Neural cell (in vitro differentiated cells): ENCODE measurements around the gene INSR. TPM values are rescaled to one million over a fixed set of nuclear protein-coding genes. Genes with fewer than 3 reads are reported as not detected.

Experiments used
- H2AFZ ChIP-seq: fragments of 200-600, 300-800 bp; sonication (generic), shearing (Covaris generic); 2 replicates; pipeline ENCODE4 v1.6.0; 2014; ENCODE audit warnings: low read depth, mild to moderate bottlenecking, antibody characterized with exemption, low read length, moderate library complexity
- H3F3A ChIP-seq: fragments of 200-600 bp; shearing (Covaris generic); 2 replicates; pipeline ENCODE4 v1.6.1; 2016; ENCODE audit warnings: mild to moderate bottlenecking, moderate library complexity, mixed read lengths, antibody characterized with exemption, low read length; ENCODE audit not compliant: insufficient read depth, poor library complexity, severe bottlenecking
- H3K27ac ChIP-seq: fragments of 200-600, 300-800 bp; sonication (generic), shearing (Covaris generic); 2 replicates; pipeline ENCODE4 v1.5.1; 2014; ENCODE audit warnings: mild to moderate bottlenecking, low read length, moderate library complexity
- H3K27me3 ChIP-seq: fragments of 300-800, 200-600 bp; sonication (generic), shearing (Covaris generic); 2 replicates; pipeline ENCODE4 v1.6.0; 2014; ENCODE audit warnings: mild to moderate bottlenecking, low read depth, low read length, moderate library complexity; ENCODE audit not compliant: insufficient read depth
- H3K36me3 ChIP-seq: fragments of 300-800, 200-600 bp; sonication (generic), shearing (Covaris generic); 2 replicates; pipeline ENCODE4 v1.5.1; 2014; ENCODE audit warnings: mild to moderate bottlenecking, antibody characterized with exemption, low read length, moderate library complexity; ENCODE audit not compliant: insufficient read depth
- H3K4me2 ChIP-seq: fragments of 300-800, 200-600 bp; sonication (generic), shearing (Covaris generic); 2 replicates; pipeline ENCODE4 v1.6.0; 2014; ENCODE audit warnings: mild to moderate bottlenecking, low read length
- H3K4me3 ChIP-seq: fragments of 300-800, 200-600 bp; sonication (generic), shearing (Covaris generic); 2 replicates; pipeline ENCODE4 v1.5.1; 2014; ENCODE audit warnings: mild to moderate bottlenecking, low read length, moderate library complexity
- H3K79me2 ChIP-seq: fragments of 200-600 bp; shearing (Covaris generic); replicated peaks from 2 replicates; pipeline ENCODE4 v1.6.0; 2014; ENCODE audit warnings: mild to moderate bottlenecking, low read length, moderate library complexity; ENCODE audit not compliant: insufficient read depth
- H3K9ac ChIP-seq: fragments of 300-800, 200-600 bp; sonication (generic), shearing (Covaris generic); 2 replicates; pipeline ENCODE4 v1.6.1; 2016; ENCODE audit warnings: mild to moderate bottlenecking, low read length, mixed read lengths
- H3K9me2 ChIP-seq: fragments of 200-600 bp; shearing (Covaris generic); 2 replicates; pipeline ENCODE4 v1.6.1; 2016; ENCODE audit warnings: mild to moderate bottlenecking, low read length, mixed read lengths; ENCODE audit not compliant: insufficient read depth
- H3K9me3 ChIP-seq: fragments of 200-600, 300-800 bp; sonication (generic), shearing (Covaris generic); 2 replicates; pipeline ENCODE4 v1.6.1; 2016; ENCODE audit warnings: mild to moderate bottlenecking, mixed run types, low read length, moderate library complexity, mixed read lengths
- H4K20me1 ChIP-seq: fragments of 200-600 bp; shearing (Covaris generic); 2 replicates; pipeline ENCODE4 v1.6.1; 2016; ENCODE audit warnings: mild to moderate bottlenecking, mixed run types; ENCODE audit not compliant: insufficient read depth
- CTCF ChIP-seq: fragments of 450-650 bp; IDR thresholded peaks from 2 replicates; pipeline ENCODE4 v1.5.1; 2014; ENCODE audit warnings: antibody characterized with exemption, mild to moderate bottlenecking, moderate library complexity; ENCODE audit not compliant: poor library complexity, severe bottlenecking
- EP300 ChIP-seq: fragments of 450-650 bp; conservative IDR thresholded peaks from 2 replicates; pipeline ENCODE4 v1.6.1; 2014; ENCODE audit warnings: antibody characterized with exemption, mild to moderate bottlenecking, moderate library complexity; ENCODE audit not compliant: poor library complexity, severe bottlenecking
- EZH2 ChIP-seq: fragments of 200-600, 300-800 bp; shearing (Covaris generic), sonication (generic); IDR thresholded peaks from 2 replicates; pipeline ENCODE4 v1.6.1; 2014; ENCODE audit warnings: antibody characterized with exemption, low read length, borderline replicate concordance, mild to moderate bottlenecking; ENCODE audit not compliant: insufficient read depth, poor library complexity, severe bottlenecking
- MXI1 ChIP-seq: fragments of 450-650 bp; conservative IDR thresholded peaks from 2 replicates; pipeline ENCODE4 v1.6.1; 2014; ENCODE audit warnings: antibody characterized with exemption, mild to moderate bottlenecking; ENCODE audit not compliant: poor library complexity, severe bottlenecking
- POLR2AphosphoS5 ChIP-seq: IDR thresholded peaks from 2 replicates; pipeline ENCODE4 v1.6.1; 2012
- RAD21 ChIP-seq: fragments of 450-650 bp; conservative IDR thresholded peaks from 2 replicates; pipeline ENCODE4 v1.6.1; 2014; ENCODE audit warnings: antibody characterized with exemption, mild to moderate bottlenecking, moderate library complexity
- TAF1 ChIP-seq: IDR thresholded peaks from 2 replicates; pipeline ENCODE4 v1.6.1; 2012; ENCODE audit warnings: low read depth
- polyA minus RNA-seq: library from RNA; depleted of rRNA, polyadenylated mRNA; stranded (reverse); fragments of >200 nt; gene quantifications from 2 replicates; pipeline ENCODE4 v1.2.3, GENCODE V29; 2014
- polyA plus RNA-seq: library from polyadenylated mRNA; depleted of rRNA; stranded (reverse); fragments of >200 nt; gene quantifications from 2 replicates; pipeline ENCODE4 v1.2.3, GENCODE V29; 2014
- TF ChIP-seq, protein P1 (sequence below): IDR thresholded peaks from 2 replicates; pipeline ENCODE4 v1.6.1; 2012; ENCODE audit warnings: borderline replicate concordance

INSR gene
- 16.0 and 19.6 TPM in 2 replicates for polyA plus RNA-seq
- polyA minus RNA-seq, result 84.3 and 95.7 TPM in 2 replicates

DNA sequence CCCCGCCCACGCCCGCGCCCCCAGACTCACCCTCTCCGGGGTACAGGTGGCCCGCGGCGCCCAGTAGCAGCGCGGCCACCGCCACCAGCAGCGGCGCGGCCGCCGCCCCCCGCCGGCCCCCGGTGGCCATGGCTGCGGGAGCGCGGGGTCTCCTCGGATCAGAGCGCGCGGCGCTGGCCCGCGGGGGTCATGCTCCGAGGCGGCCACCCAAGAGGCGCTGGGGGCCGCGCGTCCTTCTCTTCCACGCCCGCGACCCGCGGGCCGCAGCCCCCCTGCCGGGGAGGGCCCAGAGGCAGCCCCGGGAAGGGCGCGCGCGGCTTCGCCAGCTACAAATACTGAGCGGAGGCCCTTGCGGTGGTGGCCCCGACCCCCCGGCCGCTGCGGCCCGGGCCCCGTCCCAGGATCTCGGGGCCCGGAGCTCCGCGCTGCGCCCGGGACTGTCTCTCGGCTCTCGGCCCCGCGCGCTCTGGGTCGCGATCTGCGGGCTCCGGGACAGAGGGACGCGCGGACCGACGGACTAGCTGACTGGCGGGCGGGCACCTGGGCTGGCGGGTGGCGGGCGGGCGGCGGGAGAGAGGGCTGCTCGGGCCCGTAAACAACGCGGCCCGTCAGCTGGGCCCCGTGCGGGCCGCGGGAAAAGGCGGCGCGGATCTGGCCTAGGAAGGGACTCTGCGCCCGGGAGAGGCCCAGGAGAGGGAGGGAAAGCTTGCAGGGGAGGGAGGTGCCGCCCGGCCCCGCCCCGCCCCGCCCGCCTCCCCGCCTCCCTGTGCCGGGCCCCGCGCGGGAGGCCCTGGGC is at the start of gene INSR:
Gene INSR, minus strand, starts transcription at position 653 of the 796 bp plus-strand sequence. Its CDS starts 523 bp downstream, at position 130.
- Histone ChIP-seq H3K9me2 (no peaks in the 10 kb centered on the region), H3K27ac (peak within 1 kb of the TSS; percentile 62), H4K20me1 (no peaks in the 10 kb centered on the region), H3K27me3 (no peaks in the 10 kb centered on the region), H3K4me2 (peak within 1 kb of the TSS; percentile 54), H3K4me3 (peak within 1 kb of the TSS; percentile 92), H3F3A (no peaks in the 10 kb centered on the region), H2AFZ (peak within 1 kb of the TSS; percentile 73), H3K9me3 (no peaks in the 10 kb centered on the region), H3K9ac (peak within 1 kb of the TSS; percentile 81), H3K79me2 (peaks cover 13% of the 10 kb centered on the region), H3K36me3 (no peaks in the 10 kb centered on the region)
- TF ChIP-seq CTCF (no peak), TAF1 (peak; percentile 67), POLR2AphosphoS5 (peak; percentile 72)
- TF ChIP-seq, protein P1, sequence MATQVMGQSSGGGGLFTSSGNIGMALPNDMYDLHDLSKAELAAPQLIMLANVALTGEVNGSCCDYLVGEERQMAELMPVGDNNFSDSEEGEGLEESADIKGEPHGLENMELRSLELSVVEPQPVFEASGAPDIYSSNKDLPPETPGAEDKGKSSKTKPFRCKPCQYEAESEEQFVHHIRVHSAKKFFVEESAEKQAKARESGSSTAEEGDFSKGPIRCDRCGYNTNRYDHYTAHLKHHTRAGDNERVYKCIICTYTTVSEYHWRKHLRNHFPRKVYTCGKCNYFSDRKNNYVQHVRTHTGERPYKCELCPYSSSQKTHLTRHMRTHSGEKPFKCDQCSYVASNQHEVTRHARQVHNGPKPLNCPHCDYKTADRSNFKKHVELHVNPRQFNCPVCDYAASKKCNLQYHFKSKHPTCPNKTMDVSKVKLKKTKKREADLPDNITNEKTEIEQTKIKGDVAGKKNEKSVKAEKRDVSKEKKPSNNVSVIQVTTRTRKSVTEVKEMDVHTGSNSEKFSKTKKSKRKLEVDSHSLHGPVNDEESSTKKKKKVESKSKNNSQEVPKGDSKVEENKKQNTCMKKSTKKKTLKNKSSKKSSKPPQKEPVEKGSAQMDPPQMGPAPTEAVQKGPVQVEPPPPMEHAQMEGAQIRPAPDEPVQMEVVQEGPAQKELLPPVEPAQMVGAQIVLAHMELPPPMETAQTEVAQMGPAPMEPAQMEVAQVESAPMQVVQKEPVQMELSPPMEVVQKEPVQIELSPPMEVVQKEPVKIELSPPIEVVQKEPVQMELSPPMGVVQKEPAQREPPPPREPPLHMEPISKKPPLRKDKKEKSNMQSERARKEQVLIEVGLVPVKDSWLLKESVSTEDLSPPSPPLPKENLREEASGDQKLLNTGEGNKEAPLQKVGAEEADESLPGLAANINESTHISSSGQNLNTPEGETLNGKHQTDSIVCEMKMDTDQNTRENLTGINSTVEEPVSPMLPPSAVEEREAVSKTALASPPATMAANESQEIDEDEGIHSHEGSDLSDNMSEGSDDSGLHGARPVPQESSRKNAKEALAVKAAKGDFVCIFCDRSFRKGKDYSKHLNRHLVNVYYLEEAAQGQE, result peak; percentile 54

DNA sequence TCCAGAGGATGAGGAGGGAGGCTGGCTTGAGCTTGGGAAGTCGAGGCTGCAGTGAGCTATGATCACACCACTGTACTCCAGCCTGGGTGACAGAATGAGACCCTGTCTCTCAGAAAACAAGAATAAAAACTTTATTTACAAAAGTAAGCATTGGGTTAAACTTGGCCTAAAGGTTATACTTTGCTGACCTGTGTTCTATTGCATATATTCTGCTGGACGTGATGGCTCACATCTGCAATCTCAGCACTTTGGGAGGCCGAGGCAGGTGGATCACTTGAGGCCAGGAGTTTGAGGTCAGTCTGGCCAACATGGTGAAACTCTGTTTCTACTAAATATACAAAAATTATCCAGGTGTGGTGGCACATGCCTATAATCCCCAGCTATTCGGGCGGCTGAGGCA is 47.9 kb upstream of the INSR start:
- H3K36me3 ChIP-seq, result no peaks in the 10 kb centered on the region
- no peak overlapping the region for H3K27ac ChIP-seq
- H3K9me3 ChIP-seq, result no peaks in the 10 kb centered on the region
- H4K20me1 ChIP-seq, result no peaks in the 10 kb centered on the region
- no peak overlapping the region for H3K9ac ChIP-seq
- no peaks in the 10 kb centered on the region for H3K79me2 ChIP-seq
- no peaks in the 10 kb centered on the region for H3K9me2 ChIP-seq
- TF ChIP-seq MXI1 (no peak), EZH2 (no peak), CTCF (no peak), RAD21 (no peak), EP300 (no peak), POLR2AphosphoS5 (no peak)
- TF ChIP-seq, protein P1, result no peak
- H3F3A ChIP-seq, result no peaks in the 10 kb centered on the region
- no peaks in the 10 kb centered on the region for H3K27me3 ChIP-seq
- H2AFZ ChIP-seq, result no peak overlapping the region
- no peak overlapping the region for H3K4me2 ChIP-seq
- no peak overlapping the region for H3K4me3 ChIP-seq
